Cortex of kidney (tissue), 1 donor: ENCODE data around the gene FAM20A.
"Not testable (repeated sequence)": the region's sequence is repeated elsewhere in the genome, so short reads cannot be mapped to it uniquely, and the experiment has no call there.

Experiments used
- DNase-seq: peaks from one replicate; lab custom pipeline; 2025; lab: John Stamatoyannopoulos, UW

FAM20A gene

DNA sequence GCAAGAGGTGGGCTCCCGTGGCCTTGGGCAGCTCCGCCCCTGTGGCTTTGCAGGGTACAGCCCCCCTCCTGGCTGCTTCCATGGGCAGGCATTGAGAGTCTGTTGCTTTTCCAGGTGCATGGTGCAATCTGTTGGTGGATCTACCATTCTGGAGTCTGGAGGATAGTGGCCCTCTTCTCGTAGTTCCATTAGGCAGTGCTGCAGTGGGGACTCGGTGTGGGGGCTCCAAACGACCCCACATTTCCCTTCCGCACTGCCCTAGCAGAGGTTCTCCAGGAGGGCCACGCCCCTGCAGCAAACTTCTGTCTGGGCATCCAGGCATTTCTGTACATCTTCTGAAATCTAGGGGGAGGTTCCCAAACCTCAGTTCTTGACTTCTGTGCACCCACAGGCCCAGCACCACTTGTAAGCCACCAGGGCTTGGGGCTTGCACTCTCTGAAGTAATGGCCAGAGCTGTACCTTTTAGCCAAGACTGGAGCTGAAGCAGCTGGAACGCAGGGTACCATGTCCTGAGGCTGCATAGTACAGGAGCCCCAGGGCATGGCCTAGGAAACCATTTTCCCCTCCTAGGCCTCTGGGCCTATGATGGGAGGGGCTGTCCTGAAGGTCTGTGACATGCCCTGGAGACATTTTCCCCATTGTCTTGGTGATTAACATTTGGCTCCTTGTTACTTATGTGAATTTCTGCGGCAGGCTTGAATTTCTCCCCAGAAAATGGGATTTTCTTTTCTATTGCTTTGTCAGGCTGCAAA is 82.9 kb downstream of the FAM20A start:
- no peak for DNase-seq

DNA sequence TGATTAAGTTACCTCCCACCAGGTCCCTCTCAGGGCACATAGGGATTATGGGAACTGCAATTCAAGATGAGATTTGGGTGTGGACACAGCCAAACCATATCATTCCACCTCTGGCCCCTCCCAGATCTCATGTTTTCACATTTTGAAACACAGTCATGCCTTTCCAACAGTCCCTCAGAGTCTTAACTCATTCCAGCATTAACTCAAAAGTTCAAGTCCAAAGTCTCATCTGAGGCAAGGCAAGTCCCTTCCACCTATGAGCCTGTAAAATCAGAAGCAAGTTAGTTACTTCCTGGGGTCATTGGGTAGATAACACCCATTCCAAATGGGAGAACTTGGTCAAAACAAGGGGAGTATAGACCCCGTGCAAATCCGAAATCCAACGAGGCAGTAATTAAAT is 83.6 kb downstream of the FAM20A start:
- DNase-seq, result not testable (repeated sequence)

DNA sequence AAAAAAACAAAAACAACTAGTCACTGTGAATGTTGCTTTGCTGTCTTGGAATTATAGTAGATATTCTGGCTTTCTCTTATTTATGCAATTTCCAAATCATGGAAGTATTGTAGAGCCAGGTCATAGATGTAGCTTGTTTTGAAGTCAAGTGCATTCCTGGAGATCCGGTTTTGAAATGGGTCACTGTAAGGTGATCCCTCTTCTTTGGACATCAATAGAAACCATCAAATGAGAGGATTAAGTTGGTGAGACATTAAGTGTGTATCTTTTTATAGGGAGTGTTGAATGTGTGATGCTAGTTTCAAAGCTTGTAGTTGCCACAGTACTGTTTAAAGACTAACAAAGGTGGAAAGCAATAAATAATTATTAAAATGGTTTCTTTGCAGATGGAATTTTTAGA is 84.4 kb downstream of the FAM20A start:
- no peak for DNase-seq

DNA sequence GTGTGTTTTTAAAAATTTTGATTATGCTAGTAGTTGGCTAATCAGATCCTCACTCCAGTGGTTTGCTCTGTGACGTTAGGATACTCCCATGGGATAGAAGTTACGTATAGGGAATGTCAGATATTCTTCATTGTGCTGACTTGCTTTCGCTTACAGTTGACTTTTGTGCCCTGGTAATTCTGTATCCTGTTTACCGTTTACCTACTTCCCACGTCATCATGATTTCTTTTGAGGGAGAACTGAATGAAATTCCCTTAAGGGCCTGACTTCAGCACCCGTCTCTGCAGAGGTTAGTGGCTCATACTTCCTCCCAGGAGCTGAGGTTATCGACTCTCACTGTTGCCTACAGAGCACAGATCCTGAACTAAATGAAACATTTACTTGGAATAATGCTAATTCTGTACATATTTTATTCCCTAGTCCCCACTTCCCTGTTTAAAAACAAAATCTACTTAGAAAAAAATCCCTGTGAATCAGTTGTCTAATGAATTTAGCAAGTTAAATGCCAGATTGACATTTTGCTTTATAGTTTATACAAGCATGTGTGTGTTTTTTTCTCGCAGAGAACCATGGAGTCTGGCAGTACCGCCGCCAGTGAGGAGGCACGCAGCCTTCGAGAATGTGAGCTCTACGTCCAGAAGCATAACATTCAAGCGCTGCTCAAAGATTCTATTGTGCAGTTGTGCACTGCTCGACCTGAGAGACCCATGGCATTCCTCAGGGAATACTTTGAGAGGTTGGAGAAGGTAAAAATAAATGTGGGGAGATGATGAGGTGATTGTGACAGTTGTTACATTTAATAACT is 86.1 kb downstream of the FAM20A start:
- no peak for DNase-seq

DNA sequence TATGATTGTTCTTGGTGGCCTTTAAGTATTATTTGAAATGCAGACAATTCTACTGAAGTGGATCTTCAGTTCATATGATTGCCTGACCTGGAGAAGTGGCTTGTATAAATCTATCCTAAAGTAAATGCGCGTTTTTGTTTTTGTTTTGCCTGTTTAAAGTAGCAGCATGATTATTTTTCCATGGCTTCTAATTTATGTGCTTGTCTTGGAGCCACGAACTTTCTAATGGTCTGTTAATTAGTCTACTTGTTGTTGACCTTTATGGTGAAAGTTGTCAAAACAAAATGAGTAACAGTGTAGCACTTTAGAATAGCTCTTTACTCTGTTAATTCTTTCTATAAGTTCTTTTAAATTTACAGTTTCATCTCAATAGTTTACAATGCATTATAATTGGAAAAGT is 87.2 kb downstream of the FAM20A start:
- DNase-seq, result no peak

DNA sequence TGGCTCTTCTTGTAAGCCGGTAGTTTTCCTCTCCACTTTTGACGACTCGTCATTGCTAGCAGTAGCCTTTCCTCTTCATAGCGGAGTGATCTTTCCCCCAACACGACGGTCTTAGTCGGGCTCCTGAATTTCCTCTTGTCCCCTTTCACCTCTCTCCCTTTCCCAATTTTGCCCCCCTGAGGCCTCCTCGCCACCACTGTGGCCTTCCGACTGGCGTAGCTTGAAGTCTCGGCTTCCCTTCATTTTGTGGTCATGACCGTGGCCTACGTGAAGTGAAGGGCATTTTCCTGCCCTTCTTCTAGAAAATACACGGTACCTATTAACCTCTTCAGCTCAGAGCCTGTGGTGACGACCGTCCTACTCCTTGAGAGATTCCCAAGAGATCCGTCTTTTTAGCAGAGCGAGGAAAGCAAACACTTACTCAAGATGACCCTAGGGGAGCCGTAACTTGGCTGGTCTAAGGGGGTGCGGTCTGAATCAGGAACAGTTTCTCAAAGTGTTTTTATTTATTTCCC is 88.2 kb downstream of the FAM20A start:
- no peak for DNase-seq

DNA sequence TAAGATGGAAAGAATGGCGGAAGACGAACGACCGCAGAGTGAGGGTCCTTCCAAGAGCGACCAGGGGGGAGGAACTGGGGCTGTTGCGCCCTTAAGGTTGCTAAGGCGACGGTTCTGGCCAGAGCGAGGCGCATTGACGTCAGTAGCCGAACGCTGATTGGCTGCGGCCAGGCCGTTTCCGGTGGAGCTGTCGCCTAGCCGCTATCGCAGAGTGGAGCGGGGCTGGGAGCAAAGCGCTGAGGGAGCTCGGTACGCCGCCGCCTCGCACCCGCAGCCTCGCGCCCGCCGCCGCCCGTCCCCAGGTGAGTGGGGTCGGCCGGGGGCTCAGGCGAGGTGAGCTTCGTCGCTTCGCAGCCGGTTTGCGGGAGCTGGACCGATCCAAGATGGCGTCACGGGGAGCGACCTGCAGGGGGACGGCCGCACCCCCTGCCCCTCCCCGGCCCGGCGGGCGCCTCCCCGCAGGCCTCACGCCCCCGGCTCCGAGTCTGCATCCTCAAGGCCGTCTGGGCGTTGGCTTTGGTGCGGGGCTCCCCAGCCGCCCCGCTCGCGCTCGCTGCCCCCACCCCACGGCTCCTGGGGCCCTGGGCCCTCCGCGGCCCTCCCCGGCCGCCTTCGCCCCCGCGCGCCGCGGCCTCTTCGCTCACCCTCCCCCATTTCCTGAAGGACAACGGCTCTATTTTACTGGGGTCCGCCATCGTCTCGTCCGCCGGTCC is 88.8 kb downstream of the FAM20A start, which contains the start of gene PRKAR1A:
TSS of gene PRKAR1A (plus strand) at position 184 of the 713 bp plus-strand sequence. CDS start 2,970 bp downstream, outside the sequence.
- peak; percentile 45 for DNase-seq

DNA sequence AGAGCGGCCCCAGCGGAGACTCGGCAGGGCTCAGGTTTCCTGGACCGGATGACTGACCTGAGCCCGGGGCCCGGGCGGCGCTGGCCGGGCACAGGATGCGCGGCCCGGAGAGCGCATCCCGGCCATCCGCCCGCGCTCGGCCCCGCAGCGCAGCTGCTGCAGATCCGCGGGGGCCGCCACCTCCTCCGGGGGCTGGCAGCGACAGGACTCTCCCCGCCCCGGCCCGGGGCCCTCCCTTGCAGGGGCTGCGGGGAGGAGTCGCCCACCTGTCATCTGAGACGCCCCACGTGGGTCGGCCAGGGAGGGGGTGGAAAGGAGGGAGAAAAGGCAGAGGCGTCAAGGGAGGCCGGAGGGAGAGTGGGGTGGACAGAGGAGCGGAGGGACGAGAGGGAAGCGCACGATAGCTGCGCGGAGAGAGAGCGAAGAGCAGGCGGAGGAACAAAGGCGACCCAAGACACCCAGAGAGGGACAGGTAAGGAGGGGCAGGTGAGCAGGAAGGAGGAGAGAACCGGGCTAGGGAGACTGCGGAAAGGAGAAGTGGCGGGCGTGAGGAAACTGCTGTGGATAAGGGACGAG is 89.4 kb downstream of the FAM20A start:
- peak; percentile 87 for DNase-seq

DNA sequence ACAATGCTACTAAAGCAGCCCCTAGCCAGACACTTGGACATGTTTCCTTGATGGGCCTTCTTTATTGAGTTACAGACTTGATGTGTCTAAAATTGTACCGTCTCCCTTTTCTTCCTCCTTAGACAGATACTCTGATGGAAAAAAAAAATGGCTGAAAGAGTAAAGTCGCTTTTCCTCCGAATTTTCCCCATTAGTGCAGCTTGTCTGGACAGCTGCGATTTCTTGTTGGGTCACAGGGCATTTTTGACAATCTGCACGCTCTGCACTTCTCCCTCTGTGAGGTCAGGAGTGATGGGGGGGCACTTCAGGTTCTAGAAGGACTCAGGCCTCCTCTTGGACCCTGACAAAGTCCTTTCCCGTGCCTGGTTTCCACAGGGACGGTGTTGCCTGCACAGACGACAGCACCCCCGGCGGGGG is 89.9 kb downstream of the FAM20A start:
- DNase-seq, result no peak

DNA sequence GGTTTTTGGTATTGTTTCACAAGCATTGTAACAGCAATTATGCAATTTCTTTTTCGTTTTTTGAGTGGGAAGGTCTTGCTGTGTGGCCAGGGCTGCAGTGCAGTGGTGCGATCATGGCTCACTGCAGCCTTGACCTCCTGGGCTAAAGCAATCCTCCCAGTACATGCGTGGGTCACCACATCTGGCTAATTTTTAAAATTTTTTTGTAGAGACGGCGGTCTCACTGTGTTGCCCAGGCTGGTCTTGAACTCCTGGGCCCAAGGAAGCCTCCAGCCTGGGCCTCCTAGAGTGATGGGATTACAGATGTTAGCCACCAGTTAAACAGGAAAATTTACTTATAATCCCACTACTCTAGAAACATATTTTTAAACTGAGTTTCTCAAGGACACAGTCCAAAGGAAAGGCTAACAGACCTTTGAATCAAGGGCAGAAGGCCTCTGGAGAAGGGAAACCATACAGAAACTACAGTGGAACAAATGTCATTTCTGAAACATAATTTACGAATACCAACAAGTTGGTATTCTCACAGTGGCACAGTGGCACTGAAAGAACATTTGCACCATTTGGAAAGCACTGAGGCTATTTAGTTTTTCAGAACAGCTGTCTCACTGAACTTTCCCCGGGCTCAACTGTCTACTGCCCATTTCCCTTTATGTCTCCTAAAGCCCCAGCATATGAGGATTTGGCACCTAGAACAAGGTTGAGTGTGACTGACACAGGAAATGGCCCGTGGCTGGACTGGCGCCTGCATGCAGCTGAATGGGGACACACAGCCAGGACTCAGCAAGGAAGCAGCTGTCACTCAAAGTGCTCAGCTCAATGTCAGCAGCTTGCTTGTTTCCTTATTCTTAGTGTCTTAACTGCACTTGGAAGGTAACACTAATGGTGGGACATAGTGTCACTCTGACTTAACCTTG is 91.8 kb downstream of the FAM20A start:
- DNase-seq, result no peak

DNA sequence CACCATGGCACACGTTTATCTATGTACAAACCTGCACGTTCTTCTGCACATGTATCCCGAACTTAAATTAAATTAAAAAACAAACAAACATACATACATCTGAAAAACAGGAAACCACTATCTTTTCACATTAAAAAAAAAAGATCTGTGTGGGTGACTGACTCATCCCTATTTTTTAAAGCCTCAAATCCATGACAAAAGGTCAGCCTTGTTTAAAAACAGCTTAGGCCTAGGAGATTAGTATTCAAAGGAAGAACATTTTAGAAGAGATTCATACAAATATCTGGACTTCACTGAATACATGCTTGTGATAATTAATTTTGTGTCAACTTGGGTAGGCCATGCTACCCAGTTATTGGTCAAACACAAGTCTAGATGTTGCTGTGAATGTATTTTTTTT is 93.6 kb downstream of the FAM20A start:
- no peak for DNase-seq

DNA sequence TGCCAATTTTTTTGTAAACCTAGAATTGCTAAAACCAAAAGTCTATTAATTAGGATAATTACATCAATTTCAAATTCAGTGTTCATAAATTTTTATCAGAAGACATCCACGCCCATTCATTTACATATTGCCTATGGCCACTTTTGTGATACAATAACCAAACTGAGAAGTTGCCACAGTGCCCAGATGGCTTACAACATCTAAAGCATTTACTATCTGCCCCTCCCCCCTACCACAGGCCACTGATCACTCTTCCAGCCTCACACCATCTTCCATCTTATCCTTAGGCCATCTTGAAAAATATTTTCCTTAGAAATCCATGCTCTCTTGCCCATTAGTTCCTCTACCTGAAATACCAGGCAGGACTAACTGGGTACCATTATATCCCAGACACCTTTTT is 95.2 kb downstream of the FAM20A start:
- DNase-seq, result no peak

DNA sequence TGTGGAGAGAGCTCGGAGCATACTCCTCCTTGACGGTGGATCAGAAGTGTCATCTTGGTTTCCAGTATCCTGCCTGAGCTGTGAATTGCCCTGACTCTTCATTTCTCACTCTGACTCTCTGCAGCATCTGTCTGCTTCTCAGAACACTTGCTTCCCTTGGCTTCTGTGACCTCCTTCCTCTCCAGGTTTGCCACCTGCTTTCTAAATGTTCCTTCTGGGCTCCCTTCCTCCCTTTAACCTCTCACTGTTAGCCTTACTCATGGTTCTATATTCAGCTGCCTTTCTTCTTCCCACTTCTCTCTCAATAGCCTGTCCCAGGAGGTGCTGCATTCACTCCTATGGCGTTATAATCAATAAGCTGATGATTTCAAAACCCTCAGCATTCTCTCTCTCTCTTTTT is 100.1 kb downstream of the FAM20A start:
- no peak for DNase-seq

DNA sequence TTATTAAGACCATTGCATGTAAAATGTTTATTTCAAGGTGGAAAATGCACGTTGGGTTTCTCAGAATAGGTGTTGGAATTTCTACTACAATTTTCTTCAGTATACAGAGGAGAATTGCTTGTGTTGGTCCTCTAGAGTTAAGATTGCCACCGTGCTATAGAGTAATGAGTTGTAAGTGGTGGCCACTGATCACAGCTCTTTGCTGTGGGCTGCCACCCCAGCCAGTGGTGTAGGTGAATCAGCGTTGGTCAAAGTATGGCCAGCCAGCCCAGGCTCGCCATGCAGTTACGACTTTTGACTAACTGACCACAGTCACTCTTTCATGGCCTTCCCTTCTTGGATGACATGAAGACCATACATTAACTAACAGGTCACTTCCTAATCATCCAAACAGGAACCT is 101.6 kb downstream of the FAM20A start:
- no peak for DNase-seq

DNA sequence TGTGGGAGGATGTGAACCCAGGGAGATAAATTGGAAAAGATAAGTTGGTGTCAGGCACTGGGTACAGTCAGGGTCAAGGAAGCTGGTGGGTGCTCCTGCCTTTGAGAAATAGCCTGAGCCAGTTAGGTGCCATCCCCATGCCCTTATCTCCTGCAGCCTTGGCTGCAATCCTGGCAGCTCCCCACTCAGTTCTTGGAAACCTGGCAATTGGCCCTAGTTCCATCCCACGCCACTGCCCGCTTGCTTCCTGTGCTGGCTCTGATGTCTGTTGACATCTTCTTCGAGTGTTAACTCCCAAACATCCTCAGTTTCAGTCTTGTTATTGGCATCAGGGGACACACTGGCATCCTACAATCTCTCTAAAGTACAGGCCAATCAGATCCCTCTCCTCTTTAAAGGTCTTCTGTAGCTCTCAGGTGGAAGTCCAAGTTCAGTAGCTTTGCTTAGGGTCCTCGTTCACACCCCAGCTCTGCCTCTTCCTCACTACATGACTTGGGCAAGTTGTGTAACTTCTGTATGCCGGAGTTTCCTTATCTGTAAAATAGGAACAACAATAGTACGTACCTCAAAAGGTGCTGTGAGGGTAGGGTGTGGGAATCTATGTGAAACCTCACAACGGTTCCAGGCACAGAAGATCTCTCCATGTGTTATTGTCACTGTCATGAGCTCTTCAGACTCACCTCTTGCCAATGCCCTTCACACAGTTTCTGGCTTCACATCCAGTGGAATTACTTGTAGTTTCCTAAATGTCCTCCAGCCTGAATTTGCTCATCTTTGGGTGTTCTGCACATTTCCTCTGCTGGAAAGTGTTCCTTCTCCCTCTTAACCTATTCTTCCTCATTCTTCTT is 102.5 kb downstream of the FAM20A start:
- DNase-seq, result no peak

DNA sequence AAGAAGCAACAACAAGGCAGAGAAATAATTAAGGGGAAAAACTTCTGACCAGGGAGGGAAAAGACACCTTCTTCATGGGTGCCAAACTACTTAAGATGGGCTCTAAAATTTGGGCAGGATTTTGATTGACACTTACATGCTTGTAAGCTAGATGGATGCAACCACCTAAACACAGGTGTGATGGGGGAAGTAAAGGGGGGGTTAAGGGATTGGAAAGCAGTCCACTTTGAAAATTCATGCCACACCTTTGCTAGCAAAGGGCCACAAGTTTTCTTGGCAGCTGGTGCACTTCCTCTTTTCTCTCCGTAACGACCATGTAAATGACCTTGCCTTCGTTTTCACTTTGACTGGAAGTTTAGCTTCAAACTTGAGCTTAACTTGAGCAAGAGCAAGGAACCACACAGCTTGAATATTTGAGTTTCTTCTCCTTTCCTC is 103.3 kb downstream of the FAM20A start:
- no peak for DNase-seq

DNA sequence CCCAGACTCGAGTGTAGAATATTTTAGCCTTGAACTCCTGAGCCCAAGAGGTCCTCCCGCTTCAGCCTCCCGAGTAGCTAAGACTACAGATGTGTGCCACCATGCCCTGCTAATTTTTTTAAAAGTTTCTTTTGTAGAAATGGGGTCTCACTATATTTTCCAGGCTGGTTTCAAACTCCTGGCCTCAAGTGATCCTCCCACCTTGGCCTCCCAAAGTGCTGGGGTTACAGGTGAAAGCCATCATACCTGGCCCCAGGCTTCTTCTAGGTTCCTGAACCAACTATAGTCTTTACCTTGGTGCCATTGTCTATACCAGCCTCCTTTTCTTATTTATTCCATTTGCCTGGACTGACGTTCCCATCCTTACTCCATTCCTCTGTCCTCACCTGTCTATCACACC is 106.1 kb downstream of the FAM20A start:
- no peak for DNase-seq

DNA sequence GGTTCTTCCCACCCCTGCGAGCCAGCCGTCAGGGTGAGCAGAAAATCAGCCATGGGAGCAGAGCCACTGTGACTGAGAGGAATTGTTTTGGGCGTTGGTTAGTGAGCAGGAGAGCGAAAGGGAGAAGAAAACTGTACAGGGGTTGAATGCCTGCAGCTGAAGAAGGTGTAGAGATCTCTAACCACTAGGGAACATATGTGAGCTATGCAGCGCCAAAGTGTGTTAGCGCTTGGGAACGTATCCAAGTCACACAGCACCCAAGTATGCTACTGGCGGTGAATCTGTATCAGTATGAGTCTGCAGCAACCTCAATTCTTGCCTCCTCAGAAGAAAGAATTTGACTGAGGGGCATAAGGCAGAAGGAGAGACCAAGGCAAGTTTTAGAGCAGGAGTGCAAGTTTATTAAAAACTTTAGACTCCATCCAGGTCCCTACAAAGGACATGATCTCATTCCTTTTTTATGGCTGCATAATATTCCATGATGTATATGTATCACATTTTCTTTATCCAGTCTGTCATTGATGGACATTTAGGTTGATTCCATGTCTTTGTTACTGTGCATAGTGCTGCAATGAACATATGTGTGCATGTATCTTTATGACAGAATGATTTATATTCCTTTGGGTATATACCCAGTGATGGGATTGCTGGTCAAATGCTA is 108.6 kb downstream of the FAM20A start:
- DNase-seq, result not testable (repeated sequence)
